ENCODE measurements around the gene CAMK2N1. TPM values are rescaled to one million over a fixed set of nuclear protein-coding genes. Genes with fewer than 3 reads are reported as not detected.
"Not testable (repeated sequence)": the region's sequence is repeated elsewhere in the genome, so short reads cannot be mapped to it uniquely, and the experiment has no call there.

The CAMK2N1 gene
- total RNA-seq, 1 experiment from 2014 or later, result 1.5 TPM

GRCh38 chr1:20507248-20507563 is 21.2 kb upstream of the CAMK2N1 start:
- Histone ChIP-seq H3K27me3 (ENCODE audit: control insufficient read depth, insufficient read depth, low read length) (peaks cover 5% of the 10 kb centered on the region; the same call in 1 of the 2 replicates), H3K4me3 (ENCODE audit: insufficient read depth, low read depth, low read length) (peak overlapping the region; percentile 98)

GRCh38 chr1:20505488-20505887 is 19.5 kb upstream of the CAMK2N1 start:
- no peak overlapping the region for H3K4me3 ChIP-seq (ENCODE audit: insufficient read depth, low read depth, low read length)
- H3K27me3 ChIP-seq (ENCODE audit: control insufficient read depth, insufficient read depth, low read length), result no peaks in the 10 kb centered on the region; the same call in 1 of the 2 replicates
- H3K36me3 ChIP-seq (replicated peaks; ENCODE audit: control insufficient read depth, insufficient read depth, low read length), result peaks cover 10% of the 10 kb centered on the region
- no peak for DNase-seq

More at GRCh38 chr1:20507248-20507563, 21.2 kb upstream of the CAMK2N1 start:
- DNase-seq, result peak; percentile 49
- no peaks in the 10 kb centered on the region for H3K36me3 ChIP-seq (replicated peaks; ENCODE audit: control insufficient read depth, insufficient read depth, low read length)

GRCh38 chr1:20500716-20501115 is 14.7 kb upstream of the CAMK2N1 start:
- no peak overlapping the region for H3K4me3 ChIP-seq (ENCODE audit: insufficient read depth, low read depth, low read length)
- H3K27me3 ChIP-seq (ENCODE audit: control insufficient read depth, insufficient read depth, low read length), result no peaks in the 10 kb centered on the region
- peaks cover 18% of the 10 kb centered on the region for H3K36me3 ChIP-seq (replicated peaks; ENCODE audit: control insufficient read depth, insufficient read depth, low read length)
- no peak for DNase-seq

GRCh38 chr1:20499718-20500117 is 13.7 kb upstream of the CAMK2N1 start:
- no peak for DNase-seq
- Histone ChIP-seq H3K27me3 (ENCODE audit: control insufficient read depth, insufficient read depth, low read length) (no peaks in the 10 kb centered on the region), H3K36me3 (replicated peaks; ENCODE audit: control insufficient read depth, insufficient read depth, low read length) (peaks cover 18% of the 10 kb centered on the region), H3K4me3 (ENCODE audit: insufficient read depth, low read depth, low read length) (no peak overlapping the region)

- Histone ChIP-seq H3K4me3 (ENCODE audit: insufficient read depth, low read depth, low read length) (no peak overlapping the region), H3K27me3 (ENCODE audit: control insufficient read depth, insufficient read depth, low read length) (no peaks in the 10 kb centered on the region), H3K36me3 (replicated peaks; ENCODE audit: control insufficient read depth, insufficient read depth, low read length) (peaks cover 18% of the 10 kb centered on the region)
- DNase-seq, result no peak
These were observed 13.1 kb upstream of the CAMK2N1 start for GRCh38 chr1:20499105-20499504.

- DNase-seq, result no peak
- H3K4me3 ChIP-seq (ENCODE audit: insufficient read depth, low read depth, low read length), result no peak overlapping the region
- peaks cover 18% of the 10 kb centered on the region for H3K36me3 ChIP-seq (replicated peaks; ENCODE audit: control insufficient read depth, insufficient read depth, low read length)
- no peaks in the 10 kb centered on the region for H3K27me3 ChIP-seq (ENCODE audit: control insufficient read depth, insufficient read depth, low read length)
These were observed 12.1 kb upstream of the CAMK2N1 start for GRCh38 chr1:20498116-20498515.

- peaks cover 18% of the 10 kb centered on the region for H3K36me3 ChIP-seq (replicated peaks; ENCODE audit: control insufficient read depth, insufficient read depth, low read length)
- H3K27me3 ChIP-seq (ENCODE audit: control insufficient read depth, insufficient read depth, low read length), result peaks cover 2% of the 10 kb centered on the region
- no peak overlapping the region for H3K4me3 ChIP-seq (ENCODE audit: insufficient read depth, low read depth, low read length)
- DNase-seq, result no peak
These were observed 11.5 kb upstream of the CAMK2N1 start for GRCh38 chr1:20497506-20497905.

- H3K27me3 ChIP-seq (ENCODE audit: control insufficient read depth, insufficient read depth, low read length), result not testable (repeated sequence)
These were observed 10.8 kb upstream of the CAMK2N1 start for GRCh38 chr1:20496725-20497383.

GRCh38 chr1:20496241-20496661 is 10.2 kb upstream of the CAMK2N1 start:
- peaks cover 13% of the 10 kb centered on the region for H3K36me3 ChIP-seq (replicated peaks; ENCODE audit: control insufficient read depth, insufficient read depth, low read length)
- peaks cover 7% of the 10 kb centered on the region for H3K27me3 ChIP-seq (ENCODE audit: control insufficient read depth, insufficient read depth, low read length)
- no peak for DNase-seq
- no peak overlapping the region for H3K4me3 ChIP-seq (ENCODE audit: insufficient read depth, low read depth, low read length)

More at GRCh38 chr1:20496725-20497383, 10.8 kb upstream of the CAMK2N1 start:
- peaks cover 17% of the 10 kb centered on the region for H3K36me3 ChIP-seq (replicated peaks; ENCODE audit: control insufficient read depth, insufficient read depth, low read length)
- not testable (repeated sequence) for DNase-seq; H3K4me3 ChIP-seq (ENCODE audit: insufficient read depth, low read depth, low read length)

GRCh38 chr1:20495661-20496060 is 9.7 kb upstream of the CAMK2N1 start:
- H3K4me3 ChIP-seq (ENCODE audit: insufficient read depth, low read depth, low read length), result no peak overlapping the region
- H3K27me3 ChIP-seq (ENCODE audit: control insufficient read depth, insufficient read depth, low read length), result peaks cover 7% of the 10 kb centered on the region
- no peak for DNase-seq
- H3K36me3 ChIP-seq (replicated peaks; ENCODE audit: control insufficient read depth, insufficient read depth, low read length), result peaks cover 9% of the 10 kb centered on the region

- no peak overlapping the region for H3K4me3 ChIP-seq (ENCODE audit: insufficient read depth, low read depth, low read length)
These were observed 8.8 kb upstream of the CAMK2N1 start for GRCh38 chr1:20494609-20495311.

GRCh38 chr1:20493839-20494608 is 8.0 kb upstream of the CAMK2N1 start:
- DNase-seq, result peak; percentile 93

More at GRCh38 chr1:20494609-20495311, 8.8 kb upstream of the CAMK2N1 start:
- Histone ChIP-seq H3K27me3 (ENCODE audit: control insufficient read depth, insufficient read depth, low read length) (peaks cover 12% of the 10 kb centered on the region), H3K36me3 (replicated peaks; ENCODE audit: control insufficient read depth, insufficient read depth, low read length) (peaks cover 2% of the 10 kb centered on the region)
- DNase-seq, result no peak

GRCh38 chr1:20493309-20493708 is 7.3 kb upstream of the CAMK2N1 start:
- no peak overlapping the region for H3K4me3 ChIP-seq (ENCODE audit: insufficient read depth, low read depth, low read length)
- H3K36me3 ChIP-seq (replicated peaks; ENCODE audit: control insufficient read depth, insufficient read depth, low read length), result no peaks in the 10 kb centered on the region
- DNase-seq, result no peak
- H3K27me3 ChIP-seq (ENCODE audit: control insufficient read depth, insufficient read depth, low read length), result peaks cover 25% of the 10 kb centered on the region

More at GRCh38 chr1:20493839-20494608, 8.0 kb upstream of the CAMK2N1 start:
- H3K4me3 ChIP-seq (ENCODE audit: insufficient read depth, low read depth, low read length), result peak overlapping the region; percentile 34
- no peaks in the 10 kb centered on the region; the same call in 1 of the 2 replicates for H3K36me3 ChIP-seq (replicated peaks; ENCODE audit: control insufficient read depth, insufficient read depth, low read length)
- peaks cover 18% of the 10 kb centered on the region for H3K27me3 ChIP-seq (ENCODE audit: control insufficient read depth, insufficient read depth, low read length)

- no peak overlapping the region for H3K4me3 ChIP-seq (ENCODE audit: insufficient read depth, low read depth, low read length)
- no peaks in the 10 kb centered on the region for H3K36me3 ChIP-seq (replicated peaks; ENCODE audit: control insufficient read depth, insufficient read depth, low read length)
- peaks cover 30% of the 10 kb centered on the region for H3K27me3 ChIP-seq (ENCODE audit: control insufficient read depth, insufficient read depth, low read length)
- DNase-seq, result no peak
These were observed 6.7 kb upstream of the CAMK2N1 start for GRCh38 chr1:20492751-20493150.

Data from H7 (cell line).